Stimulated activated CD8-positive, alpha-beta memory T cell treated with anti-CD3 and anti-CD28 coated beads, Interleukin-15, amount 100 ng/mL, for 24 hours (primary cell): ENCODE measurements around the gene NAP1L4.
"Not testable (repeated sequence)": the region's sequence is repeated elsewhere in the genome, so short reads cannot be mapped to it uniquely, and the experiment has no call there.

Experiments used
- DNase-seq: peaks from one replicate; pipeline ENCODE4 v3.0.0-alpha.2; 2020; ENCODE audit warnings: low read depth

NAP1L4 gene

GRCh38 chr11:2958251-2958650 is 33.9 kb downstream of the NAP1L4 start:
- no peak for DNase-seq

- no peak for DNase-seq
Measured at GRCh38 chr11:2955906-2956476, 36.1 kb downstream of the NAP1L4 start.

- DNase-seq: no peak
Measured at GRCh38 chr11:2954263-2954662, 37.9 kb downstream of the NAP1L4 start.

- DNase-seq: no peak
Measured at GRCh38 chr11:2952290-2952689, 39.8 kb downstream of the NAP1L4 start.

- no peak for DNase-seq
Measured at GRCh38 chr11:2951231-2952110, 40.7 kb downstream of the NAP1L4 start.

GRCh38 chr11:2950825-2951224 is 41.3 kb downstream of the NAP1L4 start:
- DNase-seq: no peak

GRCh38 chr11:2949920-2950319 is 42.2 kb downstream of the NAP1L4 start:
- no peak for DNase-seq

- no peak for DNase-seq
Measured at GRCh38 chr11:2947744-2948143, 44.4 kb downstream of the NAP1L4 start.

GRCh38 chr11:2945757-2946287 is 46.3 kb downstream of the NAP1L4 start:
- DNase-seq: no peak

- no peak for DNase-seq
Measured at GRCh38 chr11:2945031-2945756, 46.9 kb downstream of the NAP1L4 start.

- DNase-seq: no peak
Measured at GRCh38 chr11:2944530-2944929, 47.6 kb downstream of the NAP1L4 start.

GRCh38 chr11:2943711-2944118 is 48.4 kb downstream of the NAP1L4 start:
- DNase-seq: no peak

- no peak for DNase-seq
Measured at GRCh38 chr11:2942872-2943710, 49.0 kb downstream of the NAP1L4 start.

- no peak for DNase-seq
Measured at GRCh38 chr11:2942447-2942846, 49.7 kb downstream of the NAP1L4 start.

GRCh38 chr11:2940921-2941821 is 51.0 kb downstream of the NAP1L4 start:
- no peak for DNase-seq

- no peak for DNase-seq
Measured at GRCh38 chr11:2940147-2940920, 51.8 kb downstream of the NAP1L4 start.

- not testable (repeated sequence) for DNase-seq
Measured at GRCh38 chr11:2938458-2939418, 53.4 kb downstream of the NAP1L4 start.

GRCh38 chr11:2937641-2938457 is 54.3 kb downstream of the NAP1L4 start:
- not testable (repeated sequence) for DNase-seq
